NCI-H1092 (cell line): ENCODE results near the gene GPT2.
"Not testable (repeated sequence)": the region's sequence is repeated elsewhere in the genome, so short reads cannot be mapped to it uniquely, and the experiment has no call there.

Experiments used
- DNase-seq: peaks from one replicate; lab custom pipeline; 2025; lab: John Stamatoyannopoulos, UW

Gene GPT2

DNA sequence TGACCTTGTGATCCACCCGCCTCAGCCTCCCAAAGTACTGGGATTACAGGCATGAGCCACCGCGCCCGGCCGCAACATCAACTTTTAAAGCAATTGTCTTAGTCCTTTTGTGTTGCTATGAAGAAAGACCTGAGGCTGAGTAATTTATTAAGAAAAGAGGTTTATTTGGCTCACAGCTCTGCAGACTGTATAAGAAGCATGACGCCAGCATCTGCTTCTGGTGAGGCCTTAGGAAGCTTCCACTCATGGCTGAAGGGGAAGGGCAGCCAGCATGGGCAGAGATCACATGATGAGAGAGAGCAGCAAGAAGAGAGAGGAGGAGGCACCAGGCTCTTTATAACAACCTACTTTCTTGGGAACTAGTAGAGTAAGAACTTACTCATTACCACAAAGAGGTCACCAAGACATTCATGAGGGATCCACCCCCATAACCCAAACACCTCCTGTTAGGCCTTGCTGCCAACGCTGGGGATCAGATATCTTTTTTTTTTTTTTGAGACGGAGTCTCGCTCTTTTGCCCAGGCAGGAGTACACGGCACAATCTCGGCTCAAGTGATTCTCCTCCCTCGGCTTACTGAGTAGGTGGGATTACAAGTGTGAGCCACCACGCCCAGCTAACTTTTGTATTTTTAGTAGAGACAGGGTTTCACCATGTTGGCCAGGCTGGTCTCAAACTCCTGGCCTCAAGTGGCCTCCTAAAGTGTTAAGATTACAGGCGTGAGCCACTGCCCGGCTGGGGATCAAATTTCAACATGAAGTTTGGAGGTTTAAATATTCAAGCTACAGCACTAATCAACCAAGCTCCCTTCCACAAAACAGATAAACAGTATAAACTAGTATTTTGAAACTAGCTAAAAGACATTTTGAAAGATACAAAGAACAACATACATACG lies 21.4 kb upstream of the GPT2 start:
- no peak for DNase-seq

DNA sequence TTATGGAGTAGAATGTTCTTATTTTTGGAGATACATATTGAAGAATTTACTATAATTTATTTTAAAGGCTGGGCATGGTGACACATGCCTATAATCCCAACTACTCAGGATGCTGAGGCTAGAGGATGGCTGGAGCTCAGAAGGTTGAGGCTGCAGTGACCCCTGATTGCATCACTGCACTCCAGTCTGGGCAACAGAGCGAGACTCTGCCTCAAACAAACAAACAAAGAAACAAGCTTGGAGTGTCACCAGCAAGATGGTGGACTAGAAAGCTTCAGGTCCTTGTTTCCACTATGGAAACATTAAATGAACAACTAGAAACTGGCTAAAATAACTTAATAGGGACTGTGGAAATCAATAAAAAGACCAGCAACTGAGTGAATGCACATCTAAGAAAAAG lies 17.9 kb upstream of the GPT2 start:
- no peak for DNase-seq

DNA sequence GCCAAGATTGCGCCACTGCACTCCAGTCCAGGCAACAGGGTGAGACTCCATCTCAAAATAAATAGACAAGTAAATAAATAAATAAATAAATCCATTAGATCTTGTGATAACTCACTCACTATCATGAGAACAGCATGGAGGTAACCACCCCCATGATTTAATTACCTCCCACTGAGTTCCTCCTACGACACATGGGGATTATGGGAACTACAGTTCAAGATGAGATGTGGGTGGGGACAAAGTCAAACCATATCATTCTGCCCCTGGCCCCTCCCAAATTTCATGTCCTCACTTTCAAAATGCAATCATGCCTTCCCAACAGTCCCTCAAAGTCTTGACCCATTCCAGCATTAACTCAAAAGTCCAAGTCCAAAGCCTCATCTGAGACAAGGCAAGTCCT lies 16.7 kb upstream of the GPT2 start:
- DNase-seq, result not testable (repeated sequence)

DNA sequence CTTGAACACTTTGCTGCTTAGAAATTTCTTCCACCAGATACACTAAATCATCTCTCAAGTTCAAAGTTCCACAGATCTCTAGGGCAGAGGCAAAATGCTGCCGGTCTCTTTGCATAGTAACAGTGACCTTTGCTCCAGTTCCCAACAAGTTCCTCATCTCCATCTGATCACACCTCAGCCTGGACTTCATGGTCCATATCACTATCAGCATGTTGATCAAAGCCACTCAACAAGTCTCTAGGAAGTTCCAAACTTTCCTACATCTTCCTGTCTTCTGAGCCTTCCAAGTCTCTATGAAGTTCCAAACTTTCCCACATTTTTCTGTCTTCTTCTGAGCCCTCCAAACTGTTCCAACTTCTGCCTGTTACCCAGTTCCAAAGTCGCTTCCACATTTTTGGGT lies 15.3 kb upstream of the GPT2 start:
- DNase-seq, result not testable (repeated sequence)

DNA sequence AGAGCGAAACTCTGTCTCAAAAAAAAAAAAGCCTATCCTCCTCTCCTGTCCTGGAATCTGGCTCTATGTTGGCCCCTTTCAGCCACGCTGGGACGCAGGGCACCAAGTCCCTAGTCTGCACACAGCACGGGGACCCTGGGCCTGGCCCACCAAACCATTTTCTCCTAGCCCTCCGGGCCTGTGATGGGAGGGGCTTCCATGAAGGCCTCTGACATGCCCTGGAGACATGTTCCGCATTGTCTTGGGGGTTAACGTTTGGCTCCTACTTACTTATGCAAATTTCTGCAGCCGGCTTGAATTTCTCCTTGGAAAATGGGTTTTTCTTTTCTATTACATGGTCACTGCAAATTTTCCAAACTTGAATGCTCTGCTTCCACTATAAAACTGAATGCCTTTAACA lies 12.6 kb upstream of the GPT2 start:
- no peak for DNase-seq

DNA sequence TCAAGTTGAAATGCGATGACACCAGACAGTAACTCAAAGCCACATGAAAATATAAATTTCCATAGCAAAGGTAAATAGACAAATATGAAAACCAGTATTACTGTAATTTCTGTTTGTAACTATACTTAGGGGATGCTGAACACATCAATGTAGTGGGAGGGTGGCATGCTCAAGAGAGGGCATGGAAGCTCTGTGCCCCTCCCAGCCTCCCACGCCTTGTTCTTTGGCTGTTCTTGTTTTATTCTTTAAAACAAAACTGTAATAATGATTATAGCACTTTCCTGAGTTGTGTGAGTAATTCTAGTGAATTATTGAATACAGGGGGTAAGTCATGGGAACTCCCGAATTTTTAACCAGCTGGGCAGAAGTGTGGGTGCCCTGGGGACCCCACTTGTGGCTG lies 11.0 kb upstream of the GPT2 start:
- no peak for DNase-seq

DNA sequence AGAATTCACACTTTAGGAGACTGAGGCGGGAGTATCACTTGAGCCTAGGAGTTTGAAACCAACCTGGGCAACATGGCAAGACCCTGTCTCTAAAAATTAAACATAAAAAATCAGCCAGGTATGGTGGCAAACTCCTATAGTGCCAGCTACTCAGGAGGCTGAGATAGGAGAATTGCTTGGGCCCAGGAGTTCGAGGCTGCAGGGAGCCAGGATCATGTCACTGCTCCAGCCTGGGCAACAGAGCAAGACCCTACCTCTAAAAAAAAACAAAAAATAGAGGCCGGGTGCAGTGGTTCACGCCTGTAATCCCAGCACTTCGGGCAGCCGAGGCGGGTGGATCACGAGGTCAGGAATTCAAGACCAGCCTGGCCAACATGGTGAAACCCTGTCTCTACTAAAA lies 8.9 kb upstream of the GPT2 start:
- DNase-seq, result no peak

DNA sequence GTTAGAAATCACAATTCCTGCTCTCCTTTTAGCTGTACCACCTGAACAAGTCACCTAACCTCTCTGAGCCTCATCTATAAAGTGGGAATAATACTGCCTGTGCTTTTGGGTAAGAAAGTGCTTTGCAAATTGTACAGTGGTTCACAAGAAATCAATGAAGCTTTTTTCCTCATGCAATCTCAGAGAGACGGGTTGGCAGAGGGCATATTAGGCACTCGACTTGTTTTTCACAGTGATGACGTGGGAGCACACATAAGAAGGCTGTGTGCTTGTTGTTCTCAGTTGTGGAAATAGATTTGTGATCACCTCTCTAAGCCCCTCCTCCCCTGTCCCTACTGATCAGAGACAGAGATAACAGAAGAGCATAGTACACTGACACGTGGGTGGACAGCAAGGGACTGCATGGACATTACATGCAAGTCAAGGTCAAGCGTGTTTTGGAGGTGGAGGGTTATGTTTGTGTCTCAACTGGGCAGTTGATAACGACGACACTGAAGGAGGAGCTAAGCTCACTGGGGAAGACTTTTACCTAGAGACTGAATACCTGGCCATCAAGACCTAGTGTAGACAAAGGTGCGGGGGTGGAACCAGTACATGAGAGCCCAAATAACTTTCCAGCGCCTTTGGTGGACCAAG lies 1.7 kb upstream of the GPT2 start:
- no peak for DNase-seq

DNA sequence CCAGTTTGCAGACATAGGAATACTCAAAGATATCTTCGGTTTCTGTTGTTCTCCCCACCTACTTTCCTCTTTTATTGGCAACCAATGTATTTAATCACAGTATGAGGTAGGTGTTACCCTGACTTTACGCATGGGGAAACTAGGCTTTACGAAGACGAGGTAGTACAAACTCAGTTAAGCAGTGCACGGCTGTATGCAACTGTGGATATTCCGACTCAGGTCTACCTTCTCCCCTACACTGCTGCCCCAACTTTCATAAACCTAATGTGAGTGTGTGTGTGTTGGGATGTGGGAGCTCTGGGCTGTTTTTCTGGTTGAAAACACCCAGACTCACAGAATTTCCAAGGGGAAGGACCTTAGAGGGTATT lies 1.2 kb upstream of the GPT2 start:
- no peak for DNase-seq

DNA sequence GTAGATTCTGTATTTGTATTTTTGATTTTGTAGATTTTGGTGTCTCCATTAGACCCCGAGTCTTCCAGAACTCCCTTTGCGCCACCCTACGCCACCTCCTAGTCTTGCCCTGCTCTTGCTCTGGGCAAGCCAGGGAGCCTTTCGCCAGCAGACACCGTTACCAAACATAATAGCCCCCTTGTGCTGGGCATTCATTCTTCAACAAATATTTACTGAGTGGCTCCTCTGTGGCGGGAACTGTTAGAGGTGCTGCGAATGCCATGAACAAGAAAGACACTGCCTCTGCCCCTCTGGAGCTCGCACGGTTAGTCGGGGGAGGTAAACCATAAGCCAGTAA lies 841 bp upstream of the GPT2 start:
- DNase-seq, result peak; percentile 65

DNA sequence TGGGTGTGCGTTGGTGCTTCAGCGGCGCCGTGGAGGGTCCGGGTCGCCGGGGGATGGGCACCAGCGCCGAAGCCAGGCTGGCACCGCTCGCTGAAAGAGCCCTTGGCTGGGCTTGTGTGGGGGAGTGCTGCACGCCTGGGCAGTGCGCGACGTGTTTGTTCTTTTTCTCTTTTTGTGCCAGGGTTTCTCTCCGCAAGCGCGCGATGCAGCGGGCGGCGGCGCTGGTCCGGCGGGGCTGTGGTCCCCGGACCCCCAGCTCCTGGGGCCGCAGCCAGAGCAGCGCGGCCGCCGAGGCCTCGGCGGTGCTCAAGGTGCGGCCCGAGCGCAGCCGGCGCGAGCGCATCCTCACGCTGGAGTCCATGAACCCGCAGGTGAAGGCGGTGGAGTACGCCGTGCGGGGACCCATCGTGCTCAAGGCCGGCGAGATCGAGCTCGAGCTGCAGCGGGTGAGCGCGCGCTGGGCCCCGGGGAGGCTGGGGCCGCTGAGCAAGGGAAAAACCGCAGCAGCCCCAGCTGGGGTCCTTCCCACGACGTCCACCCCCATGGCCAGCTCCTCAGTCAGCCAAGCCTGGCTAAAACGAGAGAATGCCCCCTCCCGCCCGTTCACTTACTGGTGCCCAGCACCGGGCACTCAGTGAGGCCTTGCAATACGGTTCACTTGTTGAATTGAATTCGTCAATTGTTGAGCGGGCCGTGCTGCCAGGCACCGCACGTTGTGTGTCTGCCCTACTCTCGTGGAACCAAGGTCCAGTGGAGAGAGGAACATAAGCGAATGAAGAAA lies 541 bp downstream of the GPT2 start:
- no peak for DNase-seq

DNA sequence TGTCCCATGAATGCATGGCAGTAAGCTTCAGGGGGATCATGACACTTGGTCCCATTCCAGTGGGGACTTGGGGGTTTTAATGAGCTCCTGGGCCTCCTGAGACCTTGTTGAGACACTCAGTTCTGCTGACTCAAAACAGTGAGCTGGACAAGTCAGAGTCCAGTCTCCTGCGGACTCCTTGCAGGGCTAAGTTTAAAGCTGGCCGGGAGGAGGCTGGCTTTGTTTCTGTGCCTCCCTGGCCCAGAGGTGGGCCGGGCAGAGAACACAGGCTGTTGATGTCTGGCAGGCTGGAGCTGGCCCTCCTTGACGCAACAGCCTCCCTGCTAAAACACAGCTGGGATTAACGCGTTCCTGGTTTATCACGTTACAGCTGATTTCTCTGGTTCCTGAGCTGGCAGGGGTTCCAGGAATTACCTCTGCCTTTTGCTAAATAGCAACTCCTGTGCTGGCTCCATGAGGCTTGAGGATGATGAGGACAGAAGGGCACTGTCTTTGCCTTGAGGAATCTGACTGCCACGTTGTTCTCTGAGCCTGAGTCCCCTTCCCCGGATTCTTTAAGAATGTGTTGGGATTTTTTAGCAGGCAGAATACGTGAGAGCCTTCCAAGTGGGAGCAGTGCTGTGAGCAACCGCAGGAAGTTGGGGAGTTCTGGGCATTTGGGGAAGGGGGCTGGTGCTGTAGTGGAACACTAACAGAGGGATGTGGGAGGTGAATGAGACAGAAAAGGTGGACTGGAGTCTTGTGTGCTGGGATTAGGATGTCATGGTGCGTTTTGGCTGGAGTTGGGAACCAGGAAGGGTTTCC lies 2.0 kb downstream of the GPT2 start:
- DNase-seq, result no peak

DNA sequence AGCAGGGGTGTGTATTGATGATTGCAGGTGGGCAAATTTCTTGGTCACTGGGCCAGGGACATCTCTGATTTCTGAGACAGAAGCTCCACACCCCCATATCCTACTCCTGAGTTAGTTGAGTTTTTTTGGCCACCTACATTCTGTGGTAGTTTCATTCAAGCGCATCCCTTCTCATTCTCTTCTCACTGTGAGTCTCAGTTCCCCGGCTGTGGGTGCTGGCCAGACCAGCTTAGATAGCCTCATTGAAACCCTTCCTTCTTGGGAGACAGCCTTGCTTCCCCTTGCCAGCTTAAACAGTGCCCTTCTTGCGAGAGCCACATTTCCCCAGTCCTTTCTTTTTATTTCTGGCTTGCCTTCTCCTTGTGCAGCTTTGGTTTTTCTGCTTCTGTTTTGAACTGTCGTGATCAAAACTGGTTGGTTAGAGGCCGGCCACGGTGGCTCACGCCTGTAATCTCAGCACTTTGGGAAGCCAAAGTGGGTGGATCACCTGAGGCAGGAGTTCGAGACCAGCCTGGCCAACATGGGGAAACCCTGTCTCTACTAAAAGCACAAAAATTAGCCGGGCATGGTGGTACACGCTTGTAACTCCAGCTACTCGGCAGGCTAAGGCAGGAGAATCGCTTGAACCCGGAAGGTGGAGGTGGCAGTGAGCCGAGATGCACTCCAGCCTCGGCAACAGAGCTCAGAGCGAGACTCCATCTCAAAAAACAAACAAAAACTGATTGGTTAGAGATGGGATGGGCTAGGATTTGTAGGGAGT lies 2.8 kb downstream of the GPT2 start:
- no peak for DNase-seq

DNA sequence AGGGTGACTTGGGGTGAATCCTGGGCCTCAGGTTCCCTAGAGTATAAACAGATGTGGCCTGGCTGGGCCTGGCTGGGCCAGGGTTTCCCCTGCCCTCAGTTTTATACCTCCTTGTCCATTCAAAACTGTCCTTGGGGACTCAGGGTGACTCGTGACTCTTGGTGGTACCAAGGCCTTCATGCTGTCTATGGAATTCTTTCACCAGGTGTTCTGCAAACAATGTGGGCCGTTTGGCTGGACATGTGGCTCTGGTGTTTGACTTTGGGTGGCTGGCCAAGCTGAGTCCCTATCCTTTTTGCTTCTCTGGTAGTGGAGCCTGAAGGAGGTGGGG lies 3.3 kb downstream of the GPT2 start:
- DNase-seq, result no peak

DNA sequence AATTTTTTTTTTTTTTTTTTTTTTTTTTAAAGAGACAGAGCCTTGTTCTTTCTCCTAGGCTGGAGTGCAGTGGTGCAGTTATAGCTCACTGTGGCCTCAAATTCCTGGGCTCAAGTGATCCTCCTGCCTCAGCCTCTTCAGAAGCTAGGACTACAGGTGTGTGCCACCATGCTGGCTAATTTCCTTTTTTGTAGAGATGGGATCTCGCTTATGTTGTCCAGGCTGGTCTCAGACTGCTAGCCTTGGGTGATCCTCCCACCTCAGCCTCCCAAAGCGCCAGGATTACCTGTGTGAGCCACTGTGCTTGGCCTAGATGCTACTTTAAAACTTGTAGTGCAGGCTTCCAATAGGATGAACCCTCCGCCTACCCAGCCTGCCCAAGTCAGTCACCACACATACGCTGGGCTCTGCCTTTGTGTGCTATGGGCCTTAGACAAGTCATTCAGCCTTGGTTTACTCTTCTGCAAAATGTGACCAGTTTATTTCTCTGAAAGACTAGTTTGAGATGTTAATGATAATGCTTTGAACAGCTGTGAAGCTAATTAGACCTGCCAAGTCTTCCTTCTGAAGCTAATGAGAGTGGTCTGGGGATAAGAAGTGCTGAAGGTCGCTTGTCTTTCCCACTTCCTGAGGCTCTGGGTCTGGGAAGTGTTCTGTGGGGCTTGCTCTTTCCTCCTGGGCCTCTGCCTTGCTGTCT lies 5.2 kb downstream of the GPT2 start:
- no peak for DNase-seq

DNA sequence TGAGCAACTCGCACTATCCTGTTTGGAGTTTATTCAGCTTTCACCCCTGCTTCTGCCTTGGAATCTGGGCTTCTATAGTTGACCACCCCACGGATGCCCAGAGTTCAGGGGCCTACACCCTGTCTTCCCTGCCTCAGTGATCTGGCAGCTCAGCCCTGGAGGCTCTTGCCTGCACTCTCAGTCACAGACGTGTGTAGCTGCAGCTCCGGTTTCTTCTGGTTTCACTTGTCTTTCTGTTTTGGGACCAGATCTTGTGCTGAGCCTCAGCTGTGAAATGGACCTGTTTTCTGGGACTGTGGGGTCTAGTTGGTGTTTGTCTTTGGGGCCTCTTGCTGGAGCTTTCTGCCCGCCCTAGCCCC lies 5.8 kb downstream of the GPT2 start:
- no peak for DNase-seq

DNA sequence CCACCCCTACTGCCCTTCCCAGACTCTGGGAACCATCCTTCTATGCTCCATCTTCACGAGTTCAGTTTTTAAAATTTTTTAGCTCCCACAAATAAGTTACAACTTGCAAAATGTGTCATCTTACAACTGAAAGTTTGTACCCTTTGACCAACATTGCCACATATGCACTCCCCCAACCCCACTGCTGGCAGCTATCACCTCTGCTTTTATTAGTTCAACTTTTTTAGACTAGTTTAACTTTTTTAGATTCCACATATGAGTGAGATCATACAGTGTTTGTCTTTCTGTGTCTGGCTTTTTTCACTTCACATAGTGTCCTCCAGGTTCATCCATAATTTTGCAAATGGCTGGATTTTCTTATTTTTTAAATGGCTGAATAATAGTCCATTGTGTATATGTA lies 7.7 kb downstream of the GPT2 start:
- no peak for DNase-seq

DNA sequence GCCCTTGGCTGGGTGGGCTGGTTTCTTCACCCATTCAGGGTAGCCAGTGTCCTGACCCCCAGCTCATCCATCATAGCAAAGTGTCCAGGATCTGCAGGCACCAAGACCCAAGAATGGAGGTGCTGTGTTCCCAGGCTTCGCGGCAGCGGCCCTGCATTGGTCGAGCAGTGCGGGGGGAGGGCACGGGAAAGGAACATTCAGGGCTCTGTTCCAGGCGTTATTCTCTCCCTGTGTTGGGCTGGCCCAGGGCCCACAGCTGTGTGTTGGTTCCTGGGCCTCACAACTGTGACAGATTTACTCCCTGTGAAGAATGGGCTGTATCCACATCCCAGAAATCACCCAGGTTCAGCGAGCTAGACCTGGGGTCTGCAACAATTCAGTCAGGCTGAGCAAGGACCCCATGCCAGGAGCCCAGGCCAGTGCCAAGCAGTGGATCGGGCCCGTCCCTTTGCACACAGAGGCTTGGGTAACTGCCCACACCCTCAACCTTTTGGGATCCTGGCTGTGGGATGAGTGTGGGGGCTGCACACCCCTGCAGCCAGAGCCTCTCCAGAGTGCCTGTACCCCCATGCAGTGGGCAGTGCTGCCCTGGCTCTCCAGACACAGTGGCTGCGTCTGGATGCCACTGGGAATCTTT lies 10.0 kb downstream of the GPT2 start:
- no peak for DNase-seq

DNA sequence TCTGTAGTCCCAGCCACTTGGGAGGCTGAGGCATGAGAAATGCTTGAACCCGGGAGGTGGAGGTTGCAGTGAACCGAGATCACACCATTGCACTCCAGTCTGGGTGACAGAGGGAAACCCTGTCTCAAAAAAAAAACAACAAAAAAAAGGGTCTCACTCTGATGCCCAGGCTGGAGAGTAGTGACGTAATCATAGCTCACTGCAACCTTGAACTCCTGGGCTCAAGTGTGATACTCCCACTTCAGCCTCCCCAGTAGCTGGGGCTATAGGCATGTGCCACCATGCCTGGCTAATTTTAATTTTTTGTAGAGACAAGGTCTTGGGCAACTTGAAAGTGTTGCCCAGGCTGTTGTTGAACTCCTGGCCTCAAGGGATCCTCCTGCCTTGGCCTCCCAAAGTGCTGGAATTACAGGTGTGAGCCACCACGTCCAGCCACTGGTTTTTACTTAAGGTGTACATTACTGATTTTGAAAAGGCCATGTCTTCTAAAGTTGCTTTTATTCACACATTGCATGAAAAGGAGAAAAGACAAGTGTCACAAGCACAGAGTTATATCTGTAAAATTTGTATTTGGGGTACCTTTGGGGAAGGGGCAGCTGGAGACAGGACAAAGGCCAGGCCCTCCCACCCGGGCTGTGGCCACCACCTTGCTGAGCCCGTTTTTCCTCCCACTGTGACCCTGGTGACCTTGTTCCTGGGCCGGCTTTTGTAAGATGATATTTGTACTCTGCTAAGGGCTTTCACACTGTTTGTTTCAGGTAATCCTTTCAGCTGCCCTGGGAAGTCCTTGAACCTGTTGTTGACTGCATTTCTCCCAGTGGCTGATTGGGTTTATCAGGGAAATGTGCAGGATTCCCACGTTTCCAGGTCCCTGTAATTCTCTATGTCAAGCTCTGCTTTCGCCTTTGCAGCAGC lies 11.5 kb downstream of the GPT2 start:
- DNase-seq, result no peak
